ENCODE data around the gene CIB1. TPM values are rescaled to one million over a fixed set of nuclear protein-coding genes. Genes with fewer than 3 reads are reported as not detected.

The CIB1 gene
- total RNA-seq, 4 donors from 2014 or later: 27.5 to 48.1 (median 37.8) TPM

GRCh38 chr15:90205886-90206285, 27.9 kb downstream of the CIB1 start:
- Histone ChIP-seq H3K36me3 (peaks cover 0 to 36% (median 0%) of the 10 kb centered on the region in 3 donors), H3K4me1 (peaks cover 0 to 63% (median 42%) of the 10 kb centered on the region in 4 donors), H3K4me3 (no peak overlapping the region), H3K27me3 (no peaks in the 10 kb centered on the region), H3K27ac (peak overlapping the region in 2 of 4 donors; percentile 36 to 87), H3K9me3 (no peaks in the 10 kb centered on the region)
- 67 to 73% methylated on average over 5 of the region's 5 CpGs for WGBS, 2 donors
- DNase-seq (ENCODE audit: low spot score in 2 of 2): no peak
- TF ChIP-seq EP300 (IDR thresholded peaks at IDR 0.05) (peak in 1 of 2 donors; percentile 28), POLR2A (IDR thresholded peaks at IDR 0.05) (no peak)

GRCh38 chr15:90205050-90205848, 28.5 kb downstream of the CIB1 start:
- no peak for DNase-seq (ENCODE audit: low spot score in 2 of 2)
- H3K27ac ChIP-seq: peak overlapping the region in 2 of 4 donors; percentile 36 to 87

GRCh38 chr15:90203922-90204321, 29.8 kb downstream of the CIB1 start:
- Histone ChIP-seq H3K4me3 (peak overlapping the region in 1 of 4 donors; percentile 0), H3K4me1 (peaks cover 0 to 75% (median 44%) of the 10 kb centered on the region in 4 donors), H3K36me3 (peaks cover 0 to 23% (median 0%) of the 10 kb centered on the region in 3 donors), H3K27ac (peak overlapping the region; percentile 16 to 88 (median 62)), H3K9me3 (no peaks in the 10 kb centered on the region), H3K27me3 (no peaks in the 10 kb centered on the region)
- WGBS, 2 donors: 40 to 43% methylated on average over 8 of the region's 8 CpGs
- TF ChIP-seq EP300 (IDR thresholded peaks at IDR 0.05): peak in 1 of 2 donors; percentile 28
- TF ChIP-seq CTCF (IDR thresholded peaks at IDR 0.05): no peak
- no peak for DNase-seq (ENCODE audit: low spot score in 2 of 2)

More at GRCh38 chr15:90205050-90205848, 28.5 kb downstream of the CIB1 start:
- Histone ChIP-seq H3K4me3 (no peak overlapping the region), H3K4me1 (peaks cover 0 to 65% (median 44%) of the 10 kb centered on the region in 4 donors), H3K36me3 (peaks cover 0 to 35% (median 0%) of the 10 kb centered on the region in 3 donors), H3K9me3 (no peaks in the 10 kb centered on the region), H3K27me3 (no peaks in the 10 kb centered on the region)
- no peak for TF ChIP-seq CTCF (IDR thresholded peaks at IDR 0.05)
- peak in 1 of 2 donors; percentile 52 for TF ChIP-seq EP300 (IDR thresholded peaks at IDR 0.05)
- 54 to 58% methylated on average over 6 to 9 of the region's 10 CpGs for WGBS, 2 donors

- DNase-seq (ENCODE audit: low spot score in 2 of 2): no peak
- H3K36me3 ChIP-seq: peaks cover 0 to 21% (median 0%) of the 10 kb centered on the region in 3 donors
- H3K4me3 ChIP-seq: peak overlapping the region in 1 of 4 donors; percentile 0
- H3K4me1 ChIP-seq: peaks cover 0 to 74% (median 44%) of the 10 kb centered on the region in 4 donors
- H3K27ac ChIP-seq: peak overlapping the region; percentile 16 to 88 (median 62)
- TF ChIP-seq POLR2A (IDR thresholded peaks at IDR 0.05) (no peak), CTCF (IDR thresholded peaks at IDR 0.05) (no peak), EP300 (IDR thresholded peaks at IDR 0.05) (no peak)
- WGBS, 2 donors: 85 to 90% methylated on average over 7 of the region's 7 CpGs
- no peaks in the 10 kb centered on the region for H3K9me3 ChIP-seq
- no peaks in the 10 kb centered on the region for H3K27me3 ChIP-seq
These were observed 30.3 kb downstream of the CIB1 start for GRCh38 chr15:90203473-90203872.

DNA sequence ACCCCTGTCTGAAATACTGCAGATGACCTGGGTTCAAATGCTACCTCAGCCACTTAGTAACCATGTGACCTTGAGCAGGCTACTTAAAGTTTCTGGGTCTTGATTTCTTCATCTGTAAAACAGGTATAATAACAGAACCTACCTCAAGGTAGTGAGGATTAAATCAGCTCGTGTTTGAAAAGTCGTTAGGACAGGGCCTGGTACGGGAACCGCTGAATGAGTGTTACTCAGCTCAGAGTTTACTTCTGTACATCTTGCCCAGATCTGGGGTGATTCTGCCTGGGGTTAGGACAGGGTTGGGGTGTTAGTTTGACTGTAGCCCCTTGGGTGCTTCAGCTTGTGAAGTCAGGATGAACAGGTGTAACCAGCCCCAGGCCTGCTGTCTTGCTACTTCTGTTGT, 30.8 kb downstream of the CIB1 start:
- TF ChIP-seq POLR2A (IDR thresholded peaks at IDR 0.05): no peak
- TF ChIP-seq EP300 (IDR thresholded peaks at IDR 0.05): no peak
- TF ChIP-seq CTCF (IDR thresholded peaks at IDR 0.05): no peak
- Histone ChIP-seq H3K9me3 (no peaks in the 10 kb centered on the region), H3K4me3 (peak overlapping the region in 1 of 4 donors; percentile 92), H3K27ac (peak overlapping the region in 3 of 4 donors; percentile 16 to 88 (median 87)), H3K4me1 (peaks cover 0 to 79% (median 44%) of the 10 kb centered on the region in 4 donors), H3K36me3 (peaks cover 0 to 21% (median 0%) of the 10 kb centered on the region in 3 donors), H3K27me3 (no peaks in the 10 kb centered on the region)
- no peak for DNase-seq (ENCODE audit: low spot score in 2 of 2)
- WGBS, 2 donors: 75 to 84% methylated on average over 4 of the region's 4 CpGs
